GM21737 (cell line): ENCODE measurements around the gene TENT5C.

Source experiments
- ATAC-seq: cut with Tn5 transposase; IDR thresholded peaks from one replicate; pipeline ENCODE4 v1.9.1; 2021; ENCODE audit warnings: mild to moderate bottlenecking, moderate library complexity; ENCODE audit not compliant: unreplicated experiment

TENT5C gene

DNA sequence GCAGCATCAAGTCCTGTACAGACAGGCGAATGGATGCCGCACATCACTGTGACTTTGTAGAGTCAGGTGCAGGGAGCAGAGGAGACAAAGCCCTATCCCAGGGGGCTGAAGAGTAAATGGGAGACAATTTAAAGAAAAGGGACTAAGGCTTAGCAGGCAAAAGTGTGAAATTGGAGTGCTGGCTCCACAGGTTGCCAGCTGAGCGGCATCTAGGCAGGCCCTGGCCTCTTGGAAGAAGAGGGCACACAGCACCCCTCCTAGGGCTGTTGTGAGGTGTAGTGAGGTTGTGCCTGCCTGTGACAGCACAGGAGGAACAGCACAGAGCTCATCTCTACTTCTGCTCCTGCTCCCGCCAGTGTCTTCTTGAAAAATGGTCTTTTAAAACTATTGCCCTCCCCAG is 47.3 kb downstream of the TENT5C start:
- ATAC-seq: no peak

DNA sequence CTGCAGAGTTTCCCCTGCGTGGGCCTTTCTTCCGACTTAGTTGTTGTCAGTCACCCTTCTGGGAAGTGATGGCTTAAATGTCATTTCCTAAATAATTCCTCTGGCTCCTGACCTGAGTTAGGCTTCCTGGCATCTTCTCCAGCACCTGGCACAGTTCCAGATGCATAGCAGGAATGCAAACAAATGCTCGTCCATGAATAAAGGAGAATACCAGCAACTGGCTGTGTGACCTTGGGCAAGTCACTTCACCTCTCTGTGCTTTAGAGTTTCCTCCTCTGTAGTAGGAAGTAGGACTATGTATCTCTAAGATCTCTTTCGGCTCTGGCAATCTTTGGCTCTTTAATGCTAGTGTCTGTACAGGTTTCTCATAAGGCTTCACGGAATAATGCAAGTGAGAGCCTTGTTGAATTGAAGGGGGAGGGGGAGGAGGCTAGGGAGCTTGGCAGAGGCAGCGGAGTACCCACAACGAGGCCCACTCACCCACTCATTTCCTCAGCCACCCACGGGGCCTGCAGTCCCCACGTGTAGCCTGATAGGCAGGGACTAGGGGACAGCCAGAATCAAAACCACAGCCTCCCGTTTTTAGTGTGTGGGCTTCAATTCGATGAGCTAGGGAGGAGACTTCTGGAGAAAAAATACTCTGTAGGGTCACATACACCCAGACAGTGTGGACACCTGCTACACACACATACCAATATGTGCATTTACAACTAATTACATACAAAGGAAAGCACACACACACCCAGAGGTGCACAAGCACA is 48.1 kb downstream of the TENT5C start:
- peak; percentile 7 for ATAC-seq

DNA sequence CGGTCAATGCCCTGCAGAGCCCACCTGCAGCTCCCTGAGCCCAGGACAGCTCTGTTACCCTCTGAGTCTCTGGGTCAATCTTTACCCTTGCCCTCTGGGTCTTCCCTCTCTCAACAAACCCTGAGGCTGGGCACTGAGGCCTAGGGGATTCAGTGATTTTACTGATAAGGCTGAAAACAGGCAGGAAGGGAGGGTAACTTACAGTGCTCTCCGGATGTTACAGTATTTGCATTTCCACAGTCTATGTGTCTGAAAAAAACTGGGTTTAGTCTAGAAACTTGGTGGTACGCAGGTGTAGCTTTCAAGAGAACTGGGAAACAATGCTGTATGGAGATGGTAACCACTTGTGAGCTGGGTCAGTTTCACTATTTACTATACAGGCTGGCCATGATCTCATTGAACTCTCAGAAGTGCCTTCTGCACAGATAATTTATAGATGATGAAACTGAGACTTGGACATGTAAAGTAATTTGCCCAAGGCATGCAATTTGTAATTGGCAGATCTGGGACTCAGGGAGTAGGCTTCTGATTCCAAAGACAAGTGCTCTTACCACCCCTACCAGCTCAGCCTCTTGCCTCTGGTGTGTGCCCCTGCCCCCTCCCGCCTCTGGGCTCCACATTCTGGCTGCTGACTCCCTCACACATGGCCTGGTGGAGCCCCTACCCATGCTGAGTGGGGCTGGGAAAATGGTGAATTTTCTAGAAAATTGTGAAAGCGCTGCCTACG is 48.8 kb downstream of the TENT5C start:
- ATAC-seq: peak; percentile 77

DNA sequence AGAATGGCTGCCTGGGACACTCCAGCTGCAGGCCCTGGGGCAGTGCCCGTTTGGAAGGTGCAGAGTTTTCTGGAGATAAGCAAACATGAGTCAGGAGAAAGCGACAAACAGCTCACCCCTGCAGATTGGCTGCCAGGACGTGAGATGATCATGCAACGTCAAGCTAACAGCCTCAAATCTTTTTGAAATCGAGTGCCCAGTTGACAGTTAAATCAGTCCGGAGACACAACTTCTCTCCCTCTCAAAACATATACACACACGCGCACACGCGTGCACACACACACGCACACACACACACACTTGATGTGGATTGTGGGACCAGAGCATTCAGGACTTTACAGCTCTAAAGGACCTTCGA is 49.4 kb downstream of the TENT5C start:
- no peak for ATAC-seq

DNA sequence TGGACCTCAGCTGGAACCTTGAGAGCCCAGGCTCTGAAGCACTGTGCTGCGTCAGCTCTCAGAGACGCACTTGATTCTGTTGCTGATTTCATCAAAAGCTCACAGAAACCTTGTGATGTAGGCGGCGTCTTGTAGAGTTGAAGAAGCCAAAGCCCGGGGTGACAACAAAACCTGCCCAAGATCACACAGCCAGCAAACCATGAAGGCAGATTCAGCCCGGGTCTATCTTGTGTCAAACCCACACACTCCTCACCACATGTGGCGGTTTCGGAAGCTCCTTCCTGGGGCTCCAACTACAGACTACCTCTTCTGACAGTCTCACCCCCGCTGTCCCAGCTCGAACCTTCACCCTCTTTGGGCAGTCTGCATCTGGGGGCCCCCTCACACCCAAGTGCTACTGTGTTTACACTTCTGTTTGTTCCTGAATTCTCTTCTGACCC is 50.4 kb downstream of the TENT5C start:
- peak; percentile 38 for ATAC-seq

DNA sequence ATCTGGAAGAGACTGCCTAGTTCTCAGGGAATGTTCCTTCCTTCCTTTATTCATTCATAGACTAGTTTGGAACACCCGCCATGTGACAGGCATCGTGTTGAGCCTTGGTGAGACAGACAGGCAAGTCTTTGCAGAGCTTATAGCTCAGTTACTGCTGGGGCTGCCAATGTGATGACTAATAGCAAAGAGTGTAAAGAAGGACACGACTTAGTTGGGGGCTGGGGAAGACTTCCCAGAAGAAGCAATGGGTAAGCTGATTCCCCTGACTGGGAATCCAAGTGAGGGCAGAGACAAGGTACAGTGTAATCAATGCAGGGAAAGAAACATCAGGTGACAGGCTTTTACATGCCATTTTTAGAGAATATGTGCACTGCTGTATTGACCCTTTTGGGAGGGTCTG is 51.2 kb downstream of the TENT5C start:
- ATAC-seq: no peak

DNA sequence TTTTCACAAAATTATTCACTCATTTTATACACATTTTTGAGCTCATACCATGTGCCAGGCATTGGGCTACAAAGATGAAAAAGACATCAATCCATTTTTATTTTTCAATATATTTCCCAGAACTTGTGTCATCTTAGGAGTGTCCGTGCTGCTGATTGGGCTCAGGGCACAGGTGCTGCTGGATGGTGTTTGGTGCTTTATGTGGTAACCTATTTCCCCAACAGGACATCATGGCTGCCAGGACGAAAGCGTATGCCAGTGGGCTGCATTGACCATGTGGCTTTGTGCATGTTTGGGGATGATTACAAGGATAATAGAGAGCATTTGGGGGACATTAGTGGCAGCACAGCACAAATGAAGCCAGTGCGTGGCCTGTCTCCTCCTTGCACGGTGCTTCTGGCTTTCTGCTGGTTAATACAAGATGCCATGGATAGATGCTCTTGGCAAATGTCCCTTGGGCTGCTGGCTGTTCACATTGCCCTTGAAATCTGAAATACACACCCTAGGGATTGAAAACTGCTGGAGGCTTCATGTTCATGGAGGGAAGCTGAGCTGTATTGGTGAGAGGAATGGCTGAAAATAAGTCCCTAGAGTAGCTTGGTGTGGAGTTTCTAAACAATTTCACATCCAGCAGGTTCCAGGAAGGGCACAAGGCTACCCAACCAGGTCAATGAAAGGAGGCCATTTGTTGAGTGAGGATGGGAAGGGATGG is 52.3 kb downstream of the TENT5C start:
- ATAC-seq: no peak

DNA sequence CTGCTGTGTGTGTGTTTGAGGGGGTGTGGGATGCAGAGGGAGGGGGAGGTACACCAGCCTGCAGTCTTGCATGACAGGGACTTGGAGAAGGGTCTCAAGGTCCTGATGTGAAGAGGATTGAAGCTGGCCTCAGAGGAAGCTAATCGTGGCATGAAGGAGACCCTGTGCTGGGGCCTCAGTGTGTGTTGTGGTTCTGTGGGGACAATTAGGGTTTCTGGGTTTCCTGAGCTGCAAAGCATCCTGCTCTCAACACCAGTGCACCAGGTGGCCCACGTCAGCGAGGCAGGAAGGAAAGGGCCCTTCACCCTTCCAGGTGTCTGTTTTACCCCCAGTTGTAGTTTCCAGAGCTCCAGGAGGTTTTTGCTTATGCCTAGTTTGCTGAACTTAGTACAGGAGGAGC is 52.8 kb downstream of the TENT5C start:
- peak; percentile 32 for ATAC-seq

DNA sequence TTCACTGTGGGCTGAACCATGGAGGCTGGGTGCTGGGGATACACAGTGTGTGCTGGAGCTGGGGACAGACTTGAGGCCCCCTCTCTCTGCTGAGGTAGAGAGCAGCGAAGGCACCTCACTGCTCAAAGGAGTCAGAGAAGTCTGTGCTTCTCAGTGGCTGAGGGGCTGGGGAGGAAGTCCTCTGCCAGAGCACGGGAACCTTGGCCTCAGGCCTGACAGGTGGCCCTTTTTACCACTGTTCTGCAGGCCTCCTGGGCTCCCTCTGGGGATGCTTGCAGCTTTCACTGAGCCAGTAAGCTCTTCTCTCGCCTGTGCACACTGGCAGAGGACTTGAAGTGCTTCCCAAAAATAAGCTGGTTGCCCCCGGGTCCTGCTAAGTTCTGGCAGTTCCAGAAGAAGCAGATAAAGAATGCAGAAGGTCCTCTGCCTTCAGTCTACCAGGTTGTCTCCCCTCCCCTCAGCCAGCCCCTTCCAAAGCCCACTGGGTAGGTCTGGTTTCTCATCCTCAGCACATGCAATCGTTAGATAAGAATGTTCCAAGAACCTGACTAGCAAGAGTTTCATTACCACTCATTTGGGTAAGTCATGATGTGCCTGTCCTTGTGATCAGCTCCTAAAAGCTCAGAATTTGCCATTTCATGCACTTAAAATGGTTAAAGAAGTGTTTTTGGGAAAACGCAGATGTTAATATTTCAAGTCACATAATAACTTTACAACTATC is 53.9 kb downstream of the TENT5C start:
- ATAC-seq: no peak

DNA sequence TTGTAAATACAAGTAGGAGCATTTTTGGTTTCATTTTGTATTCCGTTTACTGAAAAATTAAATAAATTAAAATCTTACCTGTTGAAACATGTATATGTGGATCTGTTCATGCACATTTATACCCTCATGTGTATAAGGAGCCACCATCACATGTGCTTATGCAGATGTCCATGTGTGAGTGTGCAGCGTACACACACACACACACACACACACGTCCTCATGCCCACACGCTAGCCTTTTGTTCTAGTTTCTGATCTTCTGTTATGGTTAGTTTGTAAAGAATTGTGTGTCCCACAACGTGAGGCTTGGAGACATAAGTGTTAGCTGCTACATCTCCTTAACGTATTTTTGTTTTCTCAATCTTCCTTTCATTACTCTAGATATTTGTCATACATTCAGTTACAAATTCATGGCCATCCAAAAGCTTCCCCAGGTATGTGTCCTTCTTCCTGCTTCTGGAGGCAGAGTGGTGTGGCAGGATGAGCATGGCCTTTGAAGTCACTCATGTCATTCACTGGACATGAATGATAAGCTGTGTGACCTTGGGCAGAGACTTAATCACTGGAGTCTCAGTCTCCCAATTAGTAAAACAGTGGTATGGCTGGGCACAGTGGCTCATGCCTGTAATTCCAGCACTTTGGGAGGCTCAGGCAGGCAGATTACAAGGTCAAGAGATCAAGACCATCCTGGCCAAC is 54.6 kb downstream of the TENT5C start:
- no peak for ATAC-seq

DNA sequence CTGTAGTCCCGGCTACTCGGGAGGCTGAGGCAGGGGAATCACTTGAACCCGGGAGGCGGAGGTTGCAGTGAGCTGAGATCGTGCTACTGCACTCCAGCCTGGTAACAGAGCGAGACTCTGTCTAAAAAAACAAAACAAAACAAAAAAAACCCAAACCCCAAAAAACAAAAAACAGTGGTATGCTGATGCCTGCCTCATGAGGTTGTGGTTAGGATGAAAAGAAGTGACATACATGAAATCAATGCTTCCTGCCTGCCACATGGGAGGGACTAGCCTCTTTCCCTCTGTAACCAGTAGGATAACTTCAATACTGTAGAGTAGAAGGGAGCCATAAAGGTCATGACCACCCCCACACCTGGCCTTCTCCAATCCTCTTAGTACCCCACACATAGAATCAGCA is 55.2 kb downstream of the TENT5C start:
- ATAC-seq: no peak

DNA sequence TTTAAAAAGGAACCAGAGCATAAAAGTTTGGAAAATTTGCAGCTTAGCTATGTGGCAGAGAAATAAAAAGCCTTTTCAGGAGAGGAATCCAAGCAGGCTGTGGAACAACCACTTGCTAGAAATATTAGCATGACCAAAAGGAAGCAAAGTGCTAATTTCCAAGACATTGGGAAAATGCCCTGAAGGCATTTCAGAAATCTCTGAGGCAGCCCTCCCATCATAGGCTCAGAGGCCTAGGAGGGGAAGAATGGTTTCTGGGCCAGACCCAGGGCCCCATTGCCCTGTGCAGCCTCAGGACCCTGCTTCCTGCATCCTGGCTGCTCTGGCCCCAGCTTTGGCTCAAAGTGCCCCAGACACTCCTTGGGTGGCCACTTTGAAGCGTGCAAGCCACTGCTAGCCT is 56.8 kb downstream of the TENT5C start:
- no peak for ATAC-seq

DNA sequence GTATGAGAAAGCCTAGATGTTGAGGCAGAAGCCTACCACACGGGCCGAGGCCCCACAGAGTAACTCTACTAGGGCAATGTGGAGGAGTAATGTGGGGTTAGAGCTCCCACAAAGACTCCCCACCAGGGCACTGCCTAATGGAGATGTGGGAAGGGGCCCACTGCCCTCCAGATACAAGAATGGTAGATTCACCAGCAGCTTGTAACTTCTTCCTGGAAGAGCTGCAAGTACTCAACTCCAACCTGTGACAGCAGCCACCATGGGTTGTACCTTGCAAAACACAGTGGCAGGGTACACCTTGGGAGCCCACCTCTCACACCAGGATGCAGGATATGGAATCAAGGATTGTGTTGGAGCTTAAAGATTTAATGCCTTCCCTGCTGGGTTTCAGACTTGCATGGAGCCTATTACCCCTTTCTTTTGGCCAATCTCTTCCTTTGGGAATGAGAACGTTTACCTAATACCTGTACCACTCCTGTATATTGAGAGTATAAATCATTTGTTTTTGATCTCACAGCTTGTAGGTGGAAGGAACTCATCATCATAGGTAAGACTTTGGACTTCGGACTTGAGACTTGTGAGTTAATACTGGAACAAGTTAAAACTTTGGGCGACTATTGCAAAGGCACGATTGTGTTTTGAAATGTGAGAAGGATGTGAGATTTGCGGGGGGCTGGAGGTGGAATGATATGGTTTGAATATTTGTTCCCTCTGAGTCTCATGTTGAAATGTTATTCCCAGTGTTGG is 57.5 kb downstream of the TENT5C start:
- ATAC-seq: no peak

DNA sequence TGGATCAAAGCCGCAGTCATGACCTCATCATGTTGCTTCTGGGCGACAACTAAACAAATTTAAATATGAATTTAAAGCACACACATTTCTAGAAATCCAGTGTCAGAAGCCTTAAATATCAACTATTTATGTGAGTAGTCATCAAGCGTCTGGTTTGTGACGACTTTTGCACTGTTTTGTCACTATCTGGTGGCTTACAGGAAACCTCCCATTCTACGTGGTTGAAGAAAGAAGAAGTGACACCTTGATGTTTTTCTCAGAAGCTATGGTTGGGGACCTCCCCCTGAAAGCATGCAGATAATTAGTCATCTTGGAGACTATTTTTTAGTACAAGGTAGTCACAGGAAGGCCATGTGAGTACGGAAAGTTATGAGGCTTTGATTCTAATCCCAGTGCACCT is 58.5 kb downstream of the TENT5C start:
- peak; percentile 93 for ATAC-seq

DNA sequence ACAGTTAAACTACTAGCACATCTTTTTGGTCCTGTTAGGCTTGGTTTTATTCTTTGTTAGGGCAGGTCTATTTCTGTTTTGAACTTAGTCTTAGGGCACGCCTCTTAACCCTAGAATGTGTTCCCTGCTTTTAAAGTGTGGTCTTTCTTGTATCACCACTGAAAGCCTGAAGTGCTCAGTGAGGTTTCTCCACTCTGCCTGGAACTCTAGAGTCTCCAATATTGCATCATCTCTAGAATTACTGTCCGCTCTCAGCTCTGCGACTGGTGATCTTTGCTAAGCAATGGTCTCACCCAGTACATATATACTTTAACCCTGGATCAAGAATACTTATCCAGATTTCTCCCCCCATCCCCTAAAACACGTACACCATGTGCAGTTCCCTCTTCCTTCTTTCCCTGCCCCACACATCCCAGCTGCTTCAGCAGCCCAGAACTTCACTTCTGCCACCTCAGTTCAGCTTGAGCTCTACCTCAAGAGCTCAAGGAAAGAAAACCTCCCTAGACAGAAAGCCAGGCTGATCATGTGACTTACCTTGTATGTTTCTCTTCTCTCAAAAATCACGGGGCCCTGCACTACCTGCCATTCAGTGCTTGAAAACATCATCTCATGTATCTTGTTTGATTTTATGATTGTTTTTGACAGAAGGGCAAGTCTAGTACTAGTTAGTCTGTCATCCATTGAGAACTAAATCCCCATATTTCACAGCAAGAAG is 59.9 kb downstream of the TENT5C start:
- no peak for ATAC-seq

DNA sequence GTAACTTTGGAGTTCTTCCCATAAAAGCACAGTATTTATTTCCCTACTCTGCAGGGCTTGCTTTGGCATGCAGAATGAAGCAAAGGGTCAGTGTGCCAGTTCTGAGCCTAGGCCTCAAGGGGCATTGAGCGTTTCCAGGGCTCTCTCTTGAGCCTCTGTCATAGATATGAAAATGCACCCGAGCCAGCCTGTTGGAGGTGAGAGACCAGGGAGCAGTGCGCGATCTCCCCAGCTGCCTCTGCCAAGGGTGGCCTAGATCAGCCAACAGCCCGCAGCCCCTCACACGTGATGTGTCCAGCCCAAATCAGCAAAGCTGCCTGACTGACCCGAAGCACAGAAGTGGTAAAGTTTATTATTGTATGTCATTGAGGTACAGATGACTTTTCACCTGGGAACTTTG is 63.7 kb downstream of the TENT5C start:
- ATAC-seq: no peak

DNA sequence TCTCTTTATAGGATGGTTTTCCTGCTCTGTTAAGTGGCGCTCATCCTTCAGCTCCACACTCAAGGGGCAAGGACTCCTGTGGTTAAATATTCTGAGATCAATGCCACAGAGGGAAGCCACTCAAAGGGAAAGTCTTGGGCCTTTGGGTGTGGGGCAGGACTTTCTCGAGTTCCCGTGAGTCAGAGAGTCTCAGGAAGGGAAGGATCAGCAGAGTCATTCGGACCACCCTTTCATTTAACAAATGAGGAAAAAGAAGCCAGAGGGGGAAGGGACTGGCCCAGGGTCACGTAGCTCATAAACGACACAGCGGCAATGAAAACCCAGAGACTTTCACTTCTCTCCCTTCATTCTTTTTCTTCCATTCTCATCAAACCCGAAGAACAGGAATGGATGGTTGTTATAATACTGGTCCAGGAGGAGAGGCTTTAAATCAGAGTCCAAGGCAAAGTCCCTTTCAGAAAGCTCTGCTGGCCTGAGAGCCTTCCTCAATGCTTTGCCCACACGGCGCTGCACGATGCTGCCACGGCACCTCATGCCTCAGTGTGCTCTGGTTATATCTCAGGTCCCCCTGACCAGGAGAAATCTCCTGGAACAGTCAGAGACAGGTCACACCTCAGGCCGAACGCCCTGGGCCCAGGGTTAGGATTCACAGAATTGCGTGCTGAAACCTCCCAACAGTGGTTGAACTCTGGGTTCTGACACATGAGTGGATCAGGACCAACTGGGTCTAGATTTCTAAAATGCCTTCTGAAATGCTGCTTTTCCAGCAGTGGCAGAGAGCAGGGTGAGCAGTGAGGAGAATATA is 65.3 kb downstream of the TENT5C start:
- ATAC-seq: no peak

DNA sequence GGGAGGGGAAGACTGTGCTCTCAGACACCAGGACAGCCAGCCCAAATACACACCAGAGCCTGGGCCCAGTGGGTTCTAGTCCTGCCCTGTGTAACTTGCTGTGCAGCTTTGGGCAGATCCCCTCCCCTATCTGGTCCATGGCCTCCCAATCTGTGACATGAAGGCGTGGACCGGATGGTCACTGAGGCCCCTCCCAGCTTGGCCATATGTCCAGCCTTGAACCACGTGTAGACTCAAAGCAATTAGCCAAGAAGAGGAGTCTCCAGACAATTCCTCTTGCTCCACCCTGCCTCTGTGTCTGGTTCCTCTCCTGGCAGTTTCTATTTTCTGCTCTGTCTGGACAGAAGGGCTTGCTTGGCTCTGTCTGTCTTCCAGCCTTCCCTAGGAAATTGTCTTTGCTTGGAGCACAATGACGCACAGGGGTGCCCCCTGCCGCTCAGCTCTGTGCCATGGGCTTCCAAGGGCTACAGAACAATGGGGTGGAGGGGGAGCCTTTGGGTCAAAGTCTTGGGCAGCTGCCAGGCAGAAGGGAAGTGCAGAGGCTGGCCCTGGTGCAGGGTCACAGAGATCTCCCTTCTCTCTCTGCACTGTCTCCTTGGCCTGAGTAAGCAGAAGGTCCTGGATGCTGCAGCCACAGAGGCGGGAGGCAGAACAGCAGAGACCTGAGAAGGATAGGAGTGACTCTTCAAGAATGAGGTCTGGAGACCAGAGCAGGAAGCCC is 66.1 kb downstream of the TENT5C start:
- no peak for ATAC-seq
